K562 (cell line): Measurements from ENCODE around the gene GRIN2A. TPM values are rescaled to one million over a fixed set of nuclear protein-coding genes. Genes with fewer than 3 reads are reported as not detected.

Experiments used
- ATAC-seq: fragments of 200-7000 bp; cut with Tn5 transposase; 3 replicates; pipeline ENCODE4 v1.9.1; 2020; ENCODE audit warnings: moderate library complexity
- BruUV-seq: library from RNA; stranded (reverse); fragments of 400-500 nt; replicated peaks from 2 replicates; lab custom pipeline; 2021; lab: Mats Ljungman, UMichigan
- CTCF ChIA-PET: fragments of 300-600 bp; formaldehyde crosslinking; extraction: SDS; loops from one replicate; lab custom pipeline; 2021; ENCODE audit warnings: low intra/inter-chr PET ratio; lab: Yijun Ruan, JAX
- POLR2A ChIA-PET: fragments of 300-600, 350-650 bp; sonication (Branson Sonifier 250); formaldehyde crosslinking; extraction: SDS; loops from one replicate; lab custom pipeline; 2021; ENCODE audit warnings: antibody characterized with exemption, inconsistent platforms; lab: Yijun Ruan, JAX
- DNase-seq, 4 experiments: peaks; one replicate each; pipeline versions ENCODE4 v3.0.0 to v3.0.0-alpha.2; 2011 to 2018; ENCODE audit warnings: low spot score in 3 of 4, mixed read lengths in 3 of 4; ENCODE audit errors: extremely low read depth in 1 of 4
- FAIRE-seq: peaks from 2 replicates; lab custom pipeline; 2011; peaks lifted over from hg19 to GRCh38; lab: Jason Lieb, UNC
- H2AFZ ChIP-seq: 2 replicates; pipeline ENCODE4 v1.6.0; 2011; ENCODE audit warnings: low read depth, low read length, control low read depth, inconsistent platforms
- H3K27ac ChIP-seq: fragments of 200-600 bp; 3 replicates; pipeline ENCODE4 v1.8.0; 2011; ENCODE audit warnings: low read depth, mild to moderate bottlenecking, control low read depth, inconsistent platforms, low read length, moderate library complexity, mixed read lengths; ENCODE audit errors: extremely low read depth
- H3K27me3 ChIP-seq, 2 experiments: fragments of 300-600 bp in 1 of 2; 2 replicates in 1 of 2; 3 replicates in 1 of 2; pipeline versions ENCODE4 v1.6.0 to v1.8.0; 2011; ENCODE audit warnings: inconsistent platforms in 2 of 2, low read length in 2 of 2, mild to moderate bottlenecking in 1 of 2, mixed read lengths in 1 of 2, moderate library complexity in 1 of 2; ENCODE audit not compliant: control insufficient read depth in 2 of 2, insufficient read depth in 2 of 2
- H3K36me3 ChIP-seq: fragments of 300-600 bp; 3 replicates; pipeline ENCODE4 v1.8.0; 2011; ENCODE audit warnings: mild to moderate bottlenecking, low read length, inconsistent platforms; ENCODE audit not compliant: control insufficient read depth, insufficient read depth
- H3K4me1 ChIP-seq, 2 experiments: fragments of 200-600 bp in 1 of 2; replicated peaks in 1 of 2; 2 replicates in 1 of 2; 3 replicates in 1 of 2; pipeline versions ENCODE4 v1.5.1 to v1.8.0; 2011; ENCODE audit warnings: inconsistent platforms in 2 of 2, low read length in 2 of 2, mild to moderate bottlenecking in 1 of 2, mixed read lengths in 1 of 2, moderate library complexity in 1 of 2; ENCODE audit not compliant: control insufficient read depth in 2 of 2, insufficient read depth in 2 of 2
- H3K4me2 ChIP-seq: 2 replicates; pipeline ENCODE4 v1.6.1; 2011; ENCODE audit warnings: low read length, control low read depth, inconsistent platforms, mixed read lengths; ENCODE audit not compliant: insufficient read depth
- H3K4me3 ChIP-seq: fragments of 200-600 bp; sonication (generic), shearing (Covaris generic); 2 replicates; pipeline ENCODE4 v1.5.1; 2016; ENCODE audit warnings: control low read depth, inconsistent platforms
- H3K79me2 ChIP-seq: fragments of 200-600 bp; 3 replicates; pipeline ENCODE4 v1.8.0; 2011; ENCODE audit warnings: low read length, inconsistent platforms; ENCODE audit not compliant: control insufficient read depth, insufficient read depth
- H3K9ac ChIP-seq, 2 experiments: 2 replicates each; pipeline versions ENCODE4 v1.6.0 to v1.6.1; 2011; ENCODE audit warnings: low read depth in 2 of 2, low read length in 2 of 2, control low read depth in 1 of 2, inconsistent platforms in 1 of 2, mild to moderate bottlenecking in 1 of 2, mixed read lengths in 1 of 2; ENCODE audit not compliant: insufficient read depth in 1 of 2
- H3K9me1 ChIP-seq: one replicate; pipeline ENCODE4 v1.6.0; 2011; ENCODE audit warnings: inconsistent platforms, mild to moderate bottlenecking, low read length, moderate library complexity; ENCODE audit not compliant: control insufficient read depth, insufficient read depth
- H3K9me3 ChIP-seq: replicated peaks from 2 replicates; pipeline ENCODE4 v1.5.1; 2011; ENCODE audit warnings: low read depth, low read length, inconsistent platforms; ENCODE audit not compliant: control insufficient read depth, insufficient read depth
- H4K20me1 ChIP-seq: replicated peaks from 2 replicates; pipeline ENCODE4 v1.6.1; 2011; ENCODE audit warnings: low read length, inconsistent platforms, mixed read lengths; ENCODE audit not compliant: control insufficient read depth, insufficient read depth
- AFF4 ChIP-seq: sonication (generic); formaldehyde crosslinking; IDR thresholded peaks from 2 replicates; pipeline ENCODE4 v1.8.0; 2023; ENCODE audit warnings: mild to moderate bottlenecking, missing genetic modification reagents
- BHLHE40 ChIP-seq: IDR thresholded peaks from 2 replicates; pipeline ENCODE4 v1.6.1; 2011; ENCODE audit warnings: low read length, improper control_type of control experiment
- CTBP1 ChIP-seq: fragments of 450-650 bp; IDR thresholded peaks from 2 replicates; pipeline ENCODE4 v1.6.1; 2016; ENCODE audit warnings: borderline replicate concordance
- KLF6 ChIP-seq: fragments of 250-450 bp; sonication (Bioruptor Pico); IDR thresholded peaks from 2 replicates; pipeline ENCODE4 v1.4.0; 2020; ENCODE audit warnings: mild to moderate bottlenecking, moderate library complexity, borderline replicate concordance
- NFATC3 ChIP-seq: fragments of 450-650 bp; IDR thresholded peaks from 2 replicates; pipeline ENCODE4 v1.6.1; 2017; ENCODE audit warnings: mild to moderate bottlenecking
- NFIC ChIP-seq: fragments of 450-650 bp; IDR thresholded peaks from 2 replicates; pipeline ENCODE4 v1.6.1; 2017; ENCODE audit warnings: mild to moderate bottlenecking, inconsistent platforms
- ZBTB12 ChIP-seq: fragments of 250-450 bp; sonication (Bioruptor Pico); IDR thresholded peaks from 2 replicates; pipeline ENCODE4 v1.4.0; 2020
- ZBTB8A ChIP-seq: fragments of 450-650 bp; IDR thresholded peaks from 2 replicates; pipeline ENCODE4 v1.6.1; 2018; ENCODE audit warnings: mild to moderate bottlenecking, moderate library complexity; ENCODE audit not compliant: partially characterized antibody
- ZNF511 ChIP-seq: sonication (generic); formaldehyde crosslinking; IDR thresholded peaks from 2 replicates; pipeline ENCODE4 v1.8.0; 2022; ENCODE audit warnings: mild to moderate bottlenecking, missing genetic modification reagents
- WGBS: fragments of 100-300 bp; shearing (Covaris generic); methylation state at CpG from one replicate; pipeline ENCODE4 v1.1.6; 2016; ENCODE audit warnings: low coverage, mixed read lengths; ENCODE audit not compliant: insufficient coverage; ENCODE audit errors: missing lambda C conversion rate; 5-methylcytosine and 5-hydroxymethylcytosine counted together
- in situ Hi-C: fragments of 300-500 bp; cut with MboI; formaldehyde crosslinking; loops from 4 replicates; pipeline ENCODE4 v1.15.0; 2018; ENCODE audit warnings: inconsistent platforms, mixed read lengths
- intact Hi-C: fragments of 100-400 bp; cut with micrococcal nuclease; formaldehyde crosslinking; loops from 2 replicates; pipeline ENCODE4 v1.14.2; 2022
- polyA plus RNA-seq, 8 experiments: library from polyadenylated mRNA; depleted of rRNA in 4 of 8; stranded (reverse) in 5 of 8; unstranded in 3 of 8; fragments of >200 nt; fragmentation: Nextera tagmentation in 2 of 8; fragmentation: Illumina TruSeq in 1 of 8; extraction: Ambion mirVana in 2 of 8; extraction: Trizol in 1 of 8; gene quantifications; 2 replicates each; pipeline versions ENCODE4 v1.2.1 to v1.2.3, GENCODE V29; 2011 to 2014; ENCODE audit warnings: inconsistent platforms in 1 of 8, missing spikeins in 1 of 8
- total RNA-seq, 7 experiments: library from RNA; depleted of rRNA in 6 of 7; stranded (reverse); fragments of >200 nt in 6 of 7; fragmentation: Illumina TruSeq in 2 of 7; extraction: Trizol in 2 of 7; gene quantifications; 2 replicates each; pipeline versions ENCODE4 v1.2.1 to v1.2.3, GENCODE V29; 2011 to 2021; ENCODE audit warnings: low replicate concordance in 1 of 7

GRIN2A gene
- total and polyA plus RNA-seq, 9 of the 15 experiments (the other 6 are each of a cell fraction or from before 2014, with no cell fraction given), result not detected

- Histone ChIP-seq H3K4me3 (no peak overlapping the region), H3K27ac (no peak overlapping the region), H4K20me1 (no peaks in the 10 kb centered on the region; the same call in 1 of the 2 replicates), H3K9ac (no peak overlapping the region), H3K27me3 (peaks cover 3 to 6% of the 10 kb centered on the region in 2 experiments; a peak in 2 of 5 replicates)
- no TSS peak for BruUV-seq
- WGBS, result 4% methylated on average over 3 of the region's 3 CpGs
- FAIRE-seq (no peak), DNase-seq (no peak), ATAC-seq (no peak)
- CTCF ChIA-PET, result interaction anchor here (0.6 kb wide), 1 partner anchor 306 kb away, joined by 3 read pairs; no protein-coding TSS in a partner anchor
- in situ Hi-C loops, result no loop called here
- no peak for TF ChIP-seq CTBP1
- TF ChIP-seq KLF6 (CRISPR knock-in tag), result no peak
- no peak for TF ChIP-seq NFATC3
- no peak for TF ChIP-seq ZBTB12 (CRISPR knock-in tag)
- no peak for TF ChIP-seq ZBTB8A
- TF ChIP-seq AFF4 (CRISPR knock-in tag), result no peak
- TF ChIP-seq ZNF511 (CRISPR knock-in tag), result no peak
- peak; percentile 77 for TF ChIP-seq NFIC
- TF ChIP-seq BHLHE40, result no peak
- TF ChIP-seq, all 486 proteins: peak for 1
- Histone ChIP-seq H3K36me3 (no peaks in the 10 kb centered on the region), H3K4me1 (no peaks in the 10 kb centered on the region), H2AFZ (no peak overlapping the region), H3K4me2 (no peak overlapping the region), H3K79me2 (no peaks in the 10 kb centered on the region), H3K9me3 (no peaks in the 10 kb centered on the region), H3K9me1 (no peaks in the 10 kb centered on the region)
- POLR2A ChIA-PET, result interaction anchor here (0.6 kb wide), 1 partner anchor 13 kb away, joined by 3 read pairs; no protein-coding TSS in a partner anchor
- intact Hi-C loops, result no loop called here
These were observed 241.0 kb downstream of the GRIN2A start for GRCh38 chr16:9941245-9941644.
